Heart left ventricle (tissue), 16 donors: ENCODE measurements around the gene CBX7. TPM values are rescaled to one million over a fixed set of nuclear protein-coding genes. Genes with fewer than 3 reads are reported as not detected.

Source experiments
- ATAC-seq, 4 donors: fragments of 200-7000 bp; cut with Tn5 transposase; one replicate each; pipeline ENCODE4 v1.9.1; 2020 to 2022; ENCODE audit warnings: moderate library complexity in 4 of 4, mild to moderate bottlenecking in 3 of 4, moderate number of reproducible peaks in 1 of 4
- DNase-seq, 5 donors: peaks; one replicate each; pipeline ENCODE4 v3.0.0-alpha.2; 2020
- H3K27ac ChIP-seq, 12 donors: fragments of 200-600 bp; sonication (generic) in 4 of 12; one replicate each; pipeline versions ENCODE4 v1.5.0 to v1.8.0; 2016 to 2022; ENCODE audit warnings: mild to moderate bottlenecking in 2 of 12
- H3K27me3 ChIP-seq, 9 donors: fragments of 200-600 bp; sonication (generic) in 2 of 9; one replicate each; pipeline versions ENCODE4 v1.5.1 to v1.8.0; 2016 to 2022; ENCODE audit warnings: mild to moderate bottlenecking in 3 of 9
- H3K36me3 ChIP-seq, 9 donors: fragments of 200-600 bp; sonication (generic) in 2 of 9; one replicate each; pipeline versions ENCODE4 v1.5.0 to v1.8.0; 2018 to 2022; ENCODE audit warnings: mild to moderate bottlenecking in 2 of 9
- H3K4me1 ChIP-seq, 12 donors: fragments of 200-600 bp; sonication (generic) in 4 of 12; one replicate each; pipeline versions ENCODE4 v1.5.0 to v1.8.0; 2016 to 2022; ENCODE audit warnings: mild to moderate bottlenecking in 3 of 12
- H3K4me3 ChIP-seq, 12 donors: fragments of 200-600 bp; sonication (generic) in 4 of 12; one replicate each; pipeline versions ENCODE4 v1.5.0 to v1.8.0; 2017 to 2022; ENCODE audit warnings: mild to moderate bottlenecking in 9 of 12, moderate library complexity in 4 of 12
- H3K9me3 ChIP-seq, 12 donors: fragments of 200-600 bp; sonication (generic) in 4 of 12; one replicate each; pipeline versions ENCODE4 v1.5.0 to v1.8.0; 2016 to 2022; ENCODE audit warnings: mild to moderate bottlenecking in 1 of 12
- CTCF ChIP-seq, 12 donors: fragments of 200-600 bp; sonication (generic) in 4 of 12; IDR thresholded peaks; one replicate each; pipeline versions ENCODE4 v1.5.0 to v1.8.0; 2018 to 2022; ENCODE audit warnings: antibody characterized with exemption in 12 of 12, mild to moderate bottlenecking in 5 of 12
- POLR2A ChIP-seq, 2 donors: fragments of 450-650 bp; IDR thresholded peaks; one replicate each; pipeline ENCODE4 v1.6.1; 2017; ENCODE audit warnings: antibody characterized with exemption in 2 of 2, mild to moderate bottlenecking in 2 of 2, moderate library complexity in 2 of 2
- WGBS, 4 donors: extraction: QIAGEN DNeasy Blood & Tissue Kit in 2 of 4; methylation state at CpG; one replicate each; pipeline versions ENCODE4 v1.1.5 to v1.1.7; 2013 to 2018; 5-methylcytosine and 5-hydroxymethylcytosine counted together
- intact Hi-C, 10 donors: fragments of 100-400 bp; cut with DNase I; formaldehyde crosslinking; loops; one replicate each; pipeline versions ENCODE4 v1.11.1 to v1.14.2; 2022
- long read RNA-seq, 3 donors: library from polyadenylated mRNA; unstranded; transcript quantifications; one replicate each; pipeline ENCODE4 v2.0.0, GENCODE V29; 2020 to 2021
- polyA plus RNA-seq, 2 donors: library from polyadenylated mRNA; stranded (reverse); fragments of 200-250 nt; gene quantifications; one replicate each; pipeline ENCODE4 v1.2.3, GENCODE V29; 2013
- total RNA-seq, 9 donors: library from RNA; depleted of rRNA in 2 of 9; stranded (reverse); fragments of >200 nt in 2 of 9; fragmentation: NEBNext Ultra II Directional in 3 of 9; extraction: Animal tissue kit (Norgen Biotek cat#: 25700) in 3 of 9; gene quantifications; one replicate each; pipeline versions ENCODE4 v1.1.0 to v1.2.4, GENCODE V29; 2016 to 2023
- donor health status: ischemic (EF 13 %, LVEDD 7.1; RV severe dilation, severe dysfunction).
- donor health status: healthy with polysubstance abuse.
- donor health status: DM: no; HTN: yes; CAD: no.
- donor health status: DM: no; HTN: no; CAD: no.
- donor health status: ischemic (EF 25% LVEDD 6.9; RV normal size, moderate dysfunction).
- donor health status: ischemic (EF 25% LVEDD 5.7; RV mildly dilated, moderate dysfunction).
- donor health status: healthy.
- donor health status: DM: yes; HTN: yes; CAD: no.
- donor health status: ischemic (EF 35%, LVEDD 5.7; RV mildly dilated, moderate dysfunction).
- donor health status: nonischemic (EF 11% LVEDD 7.7; RV severe dilation, severe dysfunction).
- donor health status: DM: yes; HTN: yes; CAD: no.
- donor health status: PGD.
- donor health status: ischemic (EF 29% LVEDD 5.4; RV normal size, mild dysfunction).
- donor health status: nonischemic (EF 23%, LVEDD 6.1; RV moderate dilation, normal function).

The CBX7 gene
- total RNA-seq (100 to 1,000 TPM in 1 of 9 donors, 10 to 100 TPM in 8; 48.3 to 187 (median 75.0) TPM), polyA plus RNA-seq (10 to 100 TPM; 50.1 to 60.4 TPM)
- long read RNA-seq, donor 1, full-length matches to known transcripts: 19 of 105 reads
- long read RNA-seq, donor 1, partial matches to known transcripts: 0 of 105 reads
- long read RNA-seq, donor 1, other reads (novel, unspliced or antisense): 86 of 105 reads
- long read RNA-seq, donor 2, full-length matches to known transcripts: 6 of 75 reads
- long read RNA-seq, donor 2, partial matches to known transcripts: 3 of 75 reads
- long read RNA-seq, donor 2, other reads (novel, unspliced or antisense): 66 of 75 reads
- long read RNA-seq, donor 3, full-length matches to known transcripts: 12 of 56 reads
- long read RNA-seq, donor 3, partial matches to known transcripts: 4 of 56 reads
- long read RNA-seq, donor 3, other reads (novel, unspliced or antisense): 40 of 56 reads

DNA sequence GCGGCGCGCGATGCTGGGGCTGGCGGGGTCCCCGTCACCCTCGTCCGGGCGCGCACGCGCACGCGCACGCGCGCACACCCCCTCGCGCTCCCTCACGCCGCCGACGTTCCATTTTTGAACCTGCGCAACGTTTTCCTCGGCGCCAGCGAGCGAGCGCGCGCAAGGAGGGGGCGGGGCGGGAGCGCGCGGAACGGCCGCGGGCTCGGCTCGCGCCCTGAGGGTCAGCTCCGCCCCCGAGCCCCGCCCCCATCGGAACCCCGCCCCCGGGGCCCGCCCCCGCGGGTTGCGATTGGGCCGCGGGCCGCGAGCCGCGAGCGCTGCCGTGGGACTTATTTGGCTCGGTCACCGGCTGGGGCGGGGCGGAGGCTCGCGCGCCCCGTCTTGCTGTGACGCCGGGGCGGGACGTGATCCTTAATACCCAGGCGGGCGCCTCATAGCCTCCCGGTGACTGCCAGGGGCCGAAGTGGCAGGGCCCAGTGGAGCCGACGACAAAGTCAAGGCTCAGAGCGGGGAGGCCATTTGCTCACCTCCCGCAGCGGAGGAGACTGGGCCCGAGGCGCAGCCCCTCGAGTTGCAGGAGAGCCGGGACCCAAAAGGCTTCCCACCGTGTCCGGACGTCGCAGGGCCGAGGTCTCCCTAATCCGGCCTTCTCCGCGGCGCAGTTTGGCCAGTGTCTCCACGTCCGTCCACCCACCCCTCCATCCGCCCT, at the start of gene CBX7:
Gene CBX7 (minus strand): TSS at position 170 of the 709 bp plus-strand sequence. CDS start 236 bp downstream, outside the sequence.
- H3K4me1 ChIP-seq: peaks cover 0 to 54% (median 33%) of the 10 kb centered on the region in 12 donors
- ATAC-seq: peak; percentile 72 to 93 (median 92)
- peak within 1 kb of the TSS; percentile 82 to 99 (median 94) for H3K27ac ChIP-seq
- peaks cover 0 to 15% (median 0%) of the 10 kb centered on the region in 9 donors for H3K27me3 ChIP-seq
- no peaks in the 10 kb centered on the region for H3K9me3 ChIP-seq
- H3K4me3 ChIP-seq: peak within 1 kb of the TSS; percentile 71 to 99 (median 92)
- DNase-seq: peak; percentile 95 to 97 (median 96)
- 0 to 1% (median 1%) methylated on average over 11 to 98 of the region's 98 CpGs for WGBS, 4 donors
- peaks cover 0 to 21% (median 9%) of the 10 kb centered on the region in 9 donors for H3K36me3 ChIP-seq
- intact Hi-C loops: loop anchor here in 6 of 10 donors (1.0 to 5.0 kb wide), 3 partner anchors 165 to 370 kb away; partner anchors contain the start of genes RPL3 (in 6 of the 6) and ATF4 (in 1 of the 6)
- TF ChIP-seq POLR2A (IDR thresholded peaks at IDR 0.05) (peak; percentile 80 to 95), CTCF (IDR thresholded peaks at IDR 0.05) (no peak)

GRCh38 chr22:39197578-39197977, 45.1 kb upstream of the CBX7 start:
- Histone ChIP-seq H3K4me1 (peaks cover 0 to 4% (median 0%) of the 10 kb centered on the region in 12 donors), H3K27ac (no peak overlapping the region), H3K4me3 (no peak overlapping the region), H3K27me3 (no peaks in the 10 kb centered on the region), H3K36me3 (no peaks in the 10 kb centered on the region), H3K9me3 (peaks cover 0 to 20% (median 0%) of the 10 kb centered on the region in 12 donors)
- 86 to 95% (median 92%) methylated on average over 5 of the region's 5 CpGs for WGBS, 4 donors
- TF ChIP-seq CTCF (IDR thresholded peaks at IDR 0.05) (no peak), POLR2A (IDR thresholded peaks at IDR 0.05) (no peak)
- DNase-seq: peak in 1 of 5 donors; percentile 8
- ATAC-seq: no peak
- intact Hi-C loops: no loop called here

DNA sequence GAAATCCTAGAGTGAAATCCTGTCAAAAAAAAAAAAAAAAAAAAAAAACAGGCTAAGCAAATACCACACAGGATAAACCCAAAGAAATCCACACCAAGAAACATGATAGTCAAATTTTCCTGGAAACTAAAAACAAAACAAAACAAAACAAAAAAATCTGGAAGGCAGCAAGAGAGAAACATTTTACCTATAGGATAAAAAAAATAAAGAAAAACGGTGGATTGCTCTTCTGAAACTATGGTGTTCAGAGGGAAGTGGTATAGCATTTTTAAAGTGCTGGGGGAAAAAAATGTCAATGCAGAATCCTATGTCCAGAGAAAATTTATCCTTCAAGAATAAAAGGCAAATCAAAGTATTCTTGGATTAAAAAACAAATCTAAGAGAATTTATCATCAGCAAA, 41.6 kb upstream of the CBX7 start:
- no peak overlapping the region for H3K27ac ChIP-seq
- H3K36me3 ChIP-seq: no peaks in the 10 kb centered on the region
- no peak for DNase-seq
- peaks cover 0 to 20% (median 0%) of the 10 kb centered on the region in 12 donors for H3K9me3 ChIP-seq
- no peak for ATAC-seq
- TF ChIP-seq POLR2A (IDR thresholded peaks at IDR 0.05): no peak
- no peak for TF ChIP-seq CTCF (IDR thresholded peaks at IDR 0.05)
- no peak overlapping the region for H3K4me3 ChIP-seq
- no peaks in the 10 kb centered on the region for H3K27me3 ChIP-seq
- no peaks in the 10 kb centered on the region for H3K4me1 ChIP-seq
- intact Hi-C loops: no loop called here
- WGBS, 4 donors: 0 to 90% (median 88%) methylated on average over 1 of the region's 1 CpG

DNA sequence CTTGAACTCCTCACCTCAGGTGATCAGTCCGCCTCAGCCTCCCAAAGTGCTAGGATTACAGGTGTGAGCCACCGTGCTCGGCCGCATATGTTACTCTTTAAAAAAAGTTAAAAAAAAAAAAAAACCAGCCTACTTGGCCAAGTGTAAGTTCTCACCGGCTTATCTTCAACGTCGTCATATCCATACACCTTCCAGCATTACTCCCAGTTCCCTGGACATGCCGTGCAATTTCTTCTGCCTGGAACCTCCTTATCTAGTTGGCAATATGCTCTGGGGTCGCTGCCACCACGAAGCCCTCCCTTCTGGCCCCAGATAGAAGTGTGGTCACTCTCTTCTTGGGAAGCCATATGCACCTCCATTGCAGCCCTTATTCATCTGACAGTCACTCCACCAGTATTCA, 36.3 kb upstream of the CBX7 start:
- WGBS, 4 donors: 52 to 69% (median 57%) methylated on average over 10 of the region's 10 CpGs
- Histone ChIP-seq H3K36me3 (no peaks in the 10 kb centered on the region), H3K4me3 (no peak overlapping the region), H3K27ac (no peak overlapping the region), H3K4me1 (peaks cover 4 to 29% (median 18%) of the 10 kb centered on the region in 12 donors), H3K27me3 (no peaks in the 10 kb centered on the region), H3K9me3 (peaks cover 0 to 4% (median 0%) of the 10 kb centered on the region in 12 donors)
- intact Hi-C loops: loop anchor here in 1 of 10 donors (5.0 kb wide), 1 partner anchor 43 kb away; no protein-coding TSS in a partner anchor
- ATAC-seq (no peak), DNase-seq (peak in 1 of 5 donors; percentile 5)
- TF ChIP-seq POLR2A (IDR thresholded peaks at IDR 0.05) (no peak), CTCF (IDR thresholded peaks at IDR 0.05) (no peak)
